GM19467 (cell line): ENCODE results near the gene UBC.
A peak's percentile ranks its signal among the peaks of the same experiment; 100 is the strongest.
"Not testable (repeated sequence)": the region's sequence is repeated elsewhere in the genome, so short reads cannot be mapped to it uniquely, and the experiment has no call there.

Source experiments
- ATAC-seq: cut with Tn5 transposase; IDR thresholded peaks from one replicate; pipeline ENCODE4 v1.9.1; 2021; ENCODE audit warnings: mild to moderate bottlenecking, moderate library complexity; ENCODE audit not compliant: unreplicated experiment

UBC gene

DNA sequence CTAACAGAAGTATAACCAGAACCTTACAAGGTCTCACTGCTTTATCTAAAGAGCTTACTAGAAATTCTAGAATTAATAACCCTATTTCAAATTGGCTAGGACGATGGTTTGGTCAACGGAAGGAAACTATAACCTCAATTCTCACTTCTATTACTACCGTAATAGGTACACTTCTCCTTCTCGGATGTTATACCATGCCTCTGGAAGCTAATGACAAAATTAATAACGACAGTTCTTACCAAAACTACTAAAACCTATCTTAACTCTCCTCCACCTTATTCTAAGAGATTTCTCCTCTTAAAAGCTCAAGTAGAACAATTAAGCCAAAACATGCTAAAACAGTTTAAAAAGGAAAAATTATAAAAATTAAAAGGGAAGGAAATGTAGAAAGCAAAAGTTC, 23.7 kb upstream of the UBC start:
- no peak for ATAC-seq

DNA sequence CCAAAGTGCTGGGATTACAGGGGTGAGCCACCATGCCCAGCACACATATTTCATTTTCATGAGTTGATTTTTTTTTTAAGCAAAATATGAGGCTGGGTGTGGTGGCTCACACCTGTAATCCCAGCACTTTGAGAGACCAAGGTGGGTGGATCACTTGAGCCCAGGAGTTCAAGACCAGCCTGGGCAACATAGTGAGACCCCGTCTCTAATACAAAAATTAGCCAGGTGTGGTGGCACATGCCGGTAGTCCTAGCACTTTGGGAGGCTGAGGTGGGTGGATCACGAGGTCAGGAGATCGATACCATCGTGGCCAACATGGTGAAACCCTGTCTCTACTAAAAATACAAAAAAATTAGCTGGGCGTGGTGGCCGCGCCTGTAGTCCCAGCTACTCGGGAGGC, 17.1 kb upstream of the UBC start:
- ATAC-seq: not testable (repeated sequence)

DNA sequence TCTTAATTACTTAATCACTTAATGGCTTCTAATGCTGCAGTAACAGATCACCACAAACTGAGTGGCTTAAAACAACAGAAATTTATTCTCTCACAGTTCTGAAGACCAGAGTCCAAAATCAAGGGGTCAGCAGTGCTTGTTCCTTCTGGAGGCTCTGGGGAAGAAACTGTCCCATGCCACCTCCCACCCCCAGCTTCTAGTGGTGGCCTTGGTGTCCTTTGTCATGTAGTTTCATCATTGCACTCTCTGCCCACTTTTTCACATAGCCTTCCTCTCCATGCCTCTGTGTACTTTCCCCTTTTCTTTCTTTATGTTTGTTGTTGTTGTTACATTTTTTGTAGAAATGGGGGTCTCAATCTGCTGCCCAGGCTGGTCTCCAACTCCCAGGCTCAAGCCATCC, 16.1 kb upstream of the UBC start:
- ATAC-seq: no peak

DNA sequence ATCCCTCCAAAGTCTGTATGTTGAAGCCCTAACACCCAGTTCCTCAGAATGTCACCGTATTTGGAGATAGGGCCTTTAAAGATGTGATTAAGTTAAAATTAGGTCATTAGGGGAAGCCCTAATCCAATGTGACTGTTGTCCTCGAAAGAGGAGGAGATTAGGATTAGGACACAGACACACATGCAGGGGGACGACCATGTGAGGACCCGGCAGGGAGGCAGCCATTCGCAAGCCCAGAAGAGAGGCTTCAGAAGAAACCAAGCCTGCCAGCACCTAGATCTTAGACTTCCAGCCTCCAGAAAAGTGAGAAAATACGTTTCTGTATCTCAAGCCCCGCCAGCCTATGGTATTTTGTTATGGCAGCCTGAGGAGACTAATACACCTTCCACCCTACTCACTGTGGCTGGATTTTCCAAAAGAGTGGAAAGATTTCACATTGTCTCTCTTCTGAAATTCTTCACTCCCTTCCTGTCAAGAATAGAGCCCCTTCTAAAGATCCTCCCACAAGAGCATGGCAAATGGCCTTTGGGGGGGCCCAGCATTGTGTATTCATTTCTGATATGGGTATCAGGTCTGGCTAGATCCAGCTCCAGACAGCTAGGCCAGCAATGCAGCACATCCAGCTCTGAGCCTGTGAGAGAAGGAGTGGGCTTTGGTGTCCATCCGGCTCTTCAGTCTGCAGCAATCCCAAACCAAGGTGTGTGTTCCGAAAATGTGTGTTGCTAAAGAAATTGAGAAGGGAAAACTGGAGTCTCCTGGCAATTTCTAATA, 15.4 kb upstream of the UBC start:
- no peak for ATAC-seq

DNA sequence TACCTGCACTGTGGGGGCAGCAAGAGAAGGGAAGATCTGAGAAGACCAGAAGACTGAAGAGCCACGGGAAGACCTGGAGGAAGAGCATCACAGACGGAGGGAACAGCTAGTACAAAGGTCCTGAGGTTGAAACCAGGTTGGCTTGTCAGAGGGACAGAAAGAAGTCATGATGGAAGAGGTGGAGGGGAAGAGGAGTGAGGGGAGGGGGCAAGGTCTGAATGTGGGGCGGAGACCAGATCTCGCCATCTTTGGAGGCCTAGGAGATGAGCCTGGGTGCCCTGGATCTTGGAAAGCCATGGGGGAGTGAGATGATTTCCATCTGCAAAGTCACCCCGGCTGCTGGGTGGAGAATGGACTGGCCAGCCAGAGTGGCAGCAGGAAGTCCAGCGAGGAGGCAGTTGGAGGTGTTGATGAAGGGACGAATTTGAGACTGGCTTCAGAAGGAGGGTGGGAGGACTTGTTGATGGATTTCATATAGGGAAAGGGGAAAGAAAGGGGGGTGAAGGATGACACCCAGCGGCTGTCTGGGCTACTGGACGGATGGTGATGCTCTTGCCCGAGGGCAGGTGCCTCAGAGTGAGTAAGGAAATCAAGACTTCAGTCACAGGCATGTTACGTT, 14.6 kb upstream of the UBC start:
- ATAC-seq: no peak

DNA sequence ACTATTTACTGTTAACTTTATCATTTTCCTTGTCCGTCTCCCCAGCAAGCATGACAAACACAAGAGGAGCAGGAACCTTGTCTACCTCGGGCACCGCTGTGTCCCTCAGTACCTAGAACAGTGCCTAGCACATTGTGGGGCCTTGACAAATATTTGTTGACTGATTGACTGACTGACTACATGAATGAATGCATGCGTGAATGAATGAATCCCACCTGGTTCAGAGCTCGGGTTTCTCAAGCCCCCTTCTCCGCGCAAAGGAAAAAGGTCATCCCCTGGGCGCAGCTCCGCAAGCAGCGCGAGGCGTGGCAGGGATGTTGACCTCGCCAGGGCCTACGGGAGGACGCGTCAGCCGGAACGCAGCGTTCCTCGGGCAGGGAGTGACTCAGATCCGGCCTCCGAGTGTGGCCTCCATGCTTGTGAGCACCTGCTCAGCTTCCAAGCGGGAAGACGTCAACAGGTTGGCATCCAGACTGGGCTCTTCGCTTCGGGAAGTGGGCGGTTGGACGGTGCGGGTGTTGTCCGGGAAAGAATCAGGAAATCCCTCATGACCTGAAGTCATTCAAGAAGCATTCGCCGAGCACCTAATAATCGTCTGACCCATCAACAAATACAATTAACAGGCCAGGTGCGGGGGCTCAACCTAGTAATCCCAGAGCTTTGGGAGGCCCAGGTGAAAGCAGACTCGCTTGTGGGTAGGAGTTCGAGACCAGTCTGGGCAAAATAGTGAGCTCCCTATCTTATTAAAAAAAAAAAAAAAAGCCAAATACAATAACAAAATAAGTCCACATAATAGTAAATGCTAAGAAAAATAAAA, 13.9 kb upstream of the UBC start:
- peak; percentile 21 for ATAC-seq

DNA sequence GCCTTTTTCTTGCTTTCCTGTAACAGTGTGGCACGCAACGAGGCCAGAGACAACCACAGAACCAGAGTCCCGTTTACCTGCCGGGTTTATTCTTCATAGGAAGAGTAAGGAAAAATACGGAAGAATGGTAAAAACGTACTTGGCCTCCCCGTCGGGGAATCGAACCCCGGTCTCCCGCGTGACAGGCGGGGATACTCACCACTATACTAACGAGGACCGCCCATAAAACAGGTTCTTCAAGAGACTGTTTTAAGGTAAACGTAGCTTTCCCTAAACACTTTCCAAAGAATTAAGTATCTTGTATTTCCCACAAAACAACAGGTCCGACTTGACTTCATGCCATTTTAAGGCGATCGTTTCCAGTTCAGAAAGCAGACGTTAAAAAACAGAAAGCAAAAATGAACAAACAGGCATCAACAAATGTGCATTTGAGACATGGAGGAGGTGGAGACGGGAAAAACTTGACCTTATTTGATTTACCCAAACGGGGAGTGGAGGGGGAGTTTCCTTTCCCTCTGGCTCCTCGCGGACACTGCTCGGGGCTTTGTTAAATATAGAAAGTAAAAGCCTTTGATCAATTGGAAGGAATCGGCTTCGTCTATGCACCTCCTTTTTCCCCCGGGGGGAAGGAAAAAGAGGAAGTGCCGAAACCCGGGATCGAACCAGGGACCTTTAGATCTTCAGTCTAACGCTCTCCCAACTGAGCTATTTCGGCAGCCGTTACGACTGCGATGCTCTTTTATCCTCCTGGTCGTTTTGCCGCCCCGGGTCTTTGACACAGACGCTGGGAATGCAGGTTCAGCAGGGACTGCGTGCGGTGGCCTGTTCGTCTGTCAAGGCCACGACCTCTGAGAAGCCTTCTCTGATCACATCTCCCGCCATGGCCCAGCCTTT, 13.0 kb upstream of the UBC start:
- peak; percentile 65 for ATAC-seq

DNA sequence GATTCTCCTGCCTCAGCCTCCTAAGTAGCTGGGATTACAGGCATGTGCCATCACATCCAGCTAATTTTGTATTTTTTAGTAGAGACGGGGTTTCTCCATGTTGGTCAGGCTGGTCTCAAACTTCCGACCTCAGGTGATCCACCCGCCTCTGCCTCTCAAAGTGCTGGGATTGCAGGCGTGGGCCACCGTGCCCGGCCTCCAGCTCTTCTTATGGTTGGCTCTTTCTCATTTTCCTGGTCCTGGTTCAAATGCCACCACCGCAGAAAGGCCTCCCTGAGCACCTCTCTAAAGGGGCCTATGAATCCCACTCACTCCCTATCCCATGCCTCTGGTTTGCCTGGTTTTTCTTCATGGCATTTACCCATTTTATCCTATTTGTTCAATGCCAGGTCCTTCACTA, 11.3 kb upstream of the UBC start:
- ATAC-seq: not testable (repeated sequence)

DNA sequence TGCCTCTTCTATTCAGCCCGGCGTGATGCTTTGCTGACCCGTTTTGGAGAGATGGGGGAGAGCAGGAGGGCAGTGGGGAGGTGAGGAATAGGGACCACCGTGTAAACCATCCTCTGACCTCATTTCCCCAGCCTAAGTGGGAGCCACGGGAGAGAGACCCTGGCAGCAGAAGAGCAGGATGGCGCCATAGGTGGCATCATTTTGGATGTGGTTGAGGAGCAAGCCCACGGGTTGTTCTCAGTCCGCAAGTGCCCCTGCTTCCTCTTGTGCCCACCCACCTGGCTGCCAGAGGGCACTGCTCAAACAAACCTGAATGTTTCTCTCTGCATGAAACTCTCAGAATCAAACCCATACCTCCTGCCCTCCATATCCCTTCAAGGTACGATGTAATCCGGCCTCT, 10.7 kb upstream of the UBC start:
- ATAC-seq: no peak

DNA sequence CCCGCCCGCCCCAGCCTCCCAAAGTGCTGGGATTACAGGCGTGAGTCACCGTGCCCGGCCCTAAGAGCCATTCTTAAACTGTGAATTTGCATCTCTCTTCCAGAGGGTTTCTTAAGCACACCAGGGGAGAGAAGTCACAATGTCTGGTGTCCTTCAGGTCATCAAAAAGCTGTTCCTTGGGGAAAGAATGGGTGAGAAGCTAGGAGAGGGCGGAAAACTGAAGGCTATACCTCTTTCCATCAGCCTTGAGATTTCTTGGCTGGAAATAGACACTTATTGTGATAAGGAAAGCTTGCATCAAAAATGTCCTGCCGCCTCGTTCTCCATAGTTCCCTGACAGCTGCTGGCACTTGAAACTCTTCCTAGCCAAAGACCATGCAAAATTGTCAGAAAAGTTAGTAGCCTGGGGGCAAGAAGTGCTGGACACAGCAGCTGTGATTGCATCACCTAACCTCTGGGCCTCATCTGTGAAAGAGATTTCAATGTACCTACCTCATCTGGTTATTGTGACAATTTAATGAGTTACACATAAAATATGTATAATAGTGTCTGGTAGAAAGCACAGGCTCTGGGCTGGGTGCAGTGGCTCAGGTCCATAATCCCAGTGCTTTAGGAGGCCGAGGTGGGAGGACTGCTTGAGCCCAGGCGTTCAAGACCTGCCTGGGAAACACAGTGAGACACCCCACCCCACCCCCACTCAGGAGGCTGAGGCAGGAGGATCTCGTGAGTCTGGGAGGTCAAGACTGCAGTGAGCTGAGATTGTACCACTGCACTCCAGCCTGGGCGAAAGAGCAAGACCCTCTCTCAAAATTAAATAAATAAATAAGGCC, 9.7 kb upstream of the UBC start:
- no peak for ATAC-seq

DNA sequence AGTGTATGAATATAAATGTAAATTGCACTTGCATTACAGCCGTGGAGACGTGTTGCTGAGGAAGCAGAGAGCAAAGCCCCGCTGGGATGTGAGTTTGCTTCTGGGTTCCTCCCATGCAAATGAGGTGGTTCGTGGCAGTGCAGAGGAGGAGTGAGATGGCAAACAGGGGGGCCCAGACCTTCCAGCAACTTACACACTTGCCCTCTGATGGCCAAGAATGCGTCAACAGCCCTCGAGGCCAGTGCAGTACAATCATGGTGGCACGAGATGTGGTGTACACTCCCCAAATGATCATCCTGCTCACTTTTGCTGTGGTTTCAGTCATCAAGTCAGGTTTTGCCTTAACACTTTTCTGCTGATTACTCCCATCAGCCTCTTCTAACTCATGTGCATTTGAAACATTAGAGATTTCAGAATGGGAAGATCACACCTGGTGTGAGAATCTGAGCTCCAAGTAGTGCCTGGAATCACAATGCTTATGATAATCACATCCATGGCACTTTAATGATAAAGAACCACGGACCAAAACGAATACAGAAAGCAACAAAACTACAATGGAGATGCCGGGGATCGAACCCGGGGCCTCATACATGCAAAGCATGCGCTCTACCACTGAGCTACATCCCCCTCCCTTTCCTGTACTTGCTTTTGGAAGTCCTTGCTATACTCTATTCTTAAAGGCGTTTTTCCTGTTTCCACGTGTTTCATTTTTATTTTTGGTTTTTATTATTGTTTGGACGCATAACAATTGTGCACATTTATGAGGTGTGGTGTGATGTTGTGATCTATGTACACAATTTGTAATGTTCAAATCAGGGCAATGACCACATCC, 7.0 kb upstream of the UBC start:
- peak; percentile 42 for ATAC-seq

DNA sequence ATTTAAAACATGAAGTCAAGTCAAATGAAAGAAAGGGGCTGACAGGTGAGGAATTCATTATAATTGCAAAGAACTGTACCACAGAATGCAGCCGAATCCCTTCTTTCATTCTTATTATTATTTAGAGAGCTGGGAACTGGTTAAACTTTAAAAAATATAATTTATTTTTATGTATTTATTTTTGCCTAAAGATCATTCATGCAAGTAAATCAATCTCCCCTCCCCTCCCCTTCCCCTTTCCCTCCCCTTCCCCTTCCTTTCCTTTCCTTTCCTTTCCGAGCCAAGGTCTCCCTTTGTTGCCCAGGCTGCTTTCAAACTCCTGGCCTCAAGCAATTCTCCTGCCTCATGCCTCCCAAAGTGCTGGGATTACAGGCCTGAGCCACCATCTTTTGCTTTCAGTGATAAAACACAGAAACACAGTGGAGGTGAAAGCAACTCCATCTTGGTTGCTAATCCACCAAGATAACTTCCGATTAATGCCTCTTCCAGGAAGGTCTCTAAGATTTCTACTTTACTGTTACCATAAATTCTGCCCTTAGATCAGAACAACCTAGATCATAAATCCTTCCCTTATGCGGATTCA, 6.0 kb upstream of the UBC start:
- ATAC-seq: no peak

DNA sequence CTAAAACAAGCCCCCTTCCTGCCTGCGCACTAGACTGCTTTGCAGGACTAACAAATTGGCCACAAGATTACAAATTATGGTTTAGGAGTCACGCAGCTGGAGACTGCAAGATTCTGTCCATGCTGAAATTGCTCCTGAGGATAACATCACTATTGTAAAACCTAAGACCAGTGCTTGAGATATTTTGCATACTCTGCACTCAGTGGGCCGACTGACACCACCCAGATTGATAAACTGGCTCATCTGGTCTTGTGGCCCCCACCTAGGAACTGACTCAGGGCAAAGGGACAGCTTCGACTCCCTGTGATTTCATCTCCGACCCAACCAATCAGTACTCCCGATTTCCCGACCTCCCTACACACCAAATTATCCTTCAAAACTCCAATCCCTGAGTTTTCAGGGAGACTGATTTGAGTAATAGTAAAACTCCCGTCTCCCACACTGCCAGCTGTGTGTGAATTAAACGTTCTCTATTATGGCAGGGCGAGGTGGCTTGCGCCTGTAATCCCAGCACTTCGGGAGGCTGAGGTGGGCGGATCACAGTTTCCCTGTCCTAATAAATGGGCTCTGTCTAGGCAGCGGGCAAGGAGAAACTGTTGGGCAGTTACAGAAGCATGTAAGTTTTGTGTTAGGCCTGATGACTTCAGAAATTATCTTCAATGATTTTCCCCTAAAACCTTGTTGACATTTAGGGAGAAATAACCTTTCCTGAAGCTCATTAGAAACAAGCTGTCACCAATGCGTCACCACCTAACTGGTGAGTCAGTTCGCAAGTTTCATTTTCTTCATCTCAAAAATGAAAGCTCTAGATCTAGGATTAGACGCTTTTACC, 5.3 kb upstream of the UBC start:
- no peak for ATAC-seq

DNA sequence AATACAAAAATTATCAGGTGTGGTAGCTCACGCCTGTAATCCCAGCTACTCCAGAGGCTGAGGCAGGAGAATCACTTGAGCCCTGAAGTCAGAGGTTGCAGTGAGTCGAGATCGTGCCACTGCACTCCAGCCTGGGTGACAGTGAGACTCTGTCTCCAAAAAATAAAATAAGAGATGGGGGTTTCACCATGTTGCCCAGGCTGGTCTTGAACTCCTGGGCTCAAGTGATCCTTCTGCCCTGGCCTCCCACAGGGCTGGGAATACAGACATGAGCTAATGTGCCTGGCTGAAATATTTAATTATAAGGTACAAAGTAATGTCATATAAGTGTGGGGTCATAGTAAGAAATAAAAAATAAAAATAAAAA, 4.2 kb upstream of the UBC start:
- ATAC-seq: not testable (repeated sequence)

DNA sequence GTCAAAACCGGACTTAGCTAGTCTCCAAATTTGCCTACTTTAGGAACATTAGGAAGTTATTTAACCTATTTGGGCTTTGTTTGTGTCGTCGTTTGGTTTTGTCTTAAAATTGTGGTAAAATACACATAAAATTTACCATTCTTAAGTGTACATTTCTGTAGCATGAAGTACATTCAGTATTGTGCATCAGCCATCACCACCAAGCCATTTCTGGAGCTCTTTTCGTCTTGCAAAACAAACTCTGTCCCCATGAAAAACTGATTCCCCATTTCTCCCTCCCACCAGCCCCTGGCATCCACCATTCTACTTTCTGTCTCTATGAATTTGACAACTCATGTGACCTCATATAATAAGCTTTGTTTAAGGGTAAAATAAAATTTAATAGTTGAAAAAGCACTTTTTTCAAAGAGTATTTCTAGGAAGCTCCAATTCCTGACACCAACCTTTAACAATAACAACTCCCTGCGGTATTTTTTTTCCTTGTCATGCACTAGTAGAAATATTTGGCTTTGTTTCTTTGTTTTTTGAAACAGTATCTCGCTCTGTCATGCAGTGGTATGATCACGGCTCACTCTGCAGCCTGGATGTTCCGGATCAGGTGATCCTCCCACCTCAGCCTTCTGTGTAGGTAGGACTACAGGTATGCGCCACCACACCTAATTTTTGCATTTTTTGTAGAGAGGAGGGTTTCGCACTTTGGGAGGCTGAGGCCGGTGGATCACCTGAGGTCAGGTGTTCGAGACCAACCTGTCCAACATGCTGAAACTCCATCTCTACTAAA, 3.6 kb upstream of the UBC start:
- no peak for ATAC-seq

DNA sequence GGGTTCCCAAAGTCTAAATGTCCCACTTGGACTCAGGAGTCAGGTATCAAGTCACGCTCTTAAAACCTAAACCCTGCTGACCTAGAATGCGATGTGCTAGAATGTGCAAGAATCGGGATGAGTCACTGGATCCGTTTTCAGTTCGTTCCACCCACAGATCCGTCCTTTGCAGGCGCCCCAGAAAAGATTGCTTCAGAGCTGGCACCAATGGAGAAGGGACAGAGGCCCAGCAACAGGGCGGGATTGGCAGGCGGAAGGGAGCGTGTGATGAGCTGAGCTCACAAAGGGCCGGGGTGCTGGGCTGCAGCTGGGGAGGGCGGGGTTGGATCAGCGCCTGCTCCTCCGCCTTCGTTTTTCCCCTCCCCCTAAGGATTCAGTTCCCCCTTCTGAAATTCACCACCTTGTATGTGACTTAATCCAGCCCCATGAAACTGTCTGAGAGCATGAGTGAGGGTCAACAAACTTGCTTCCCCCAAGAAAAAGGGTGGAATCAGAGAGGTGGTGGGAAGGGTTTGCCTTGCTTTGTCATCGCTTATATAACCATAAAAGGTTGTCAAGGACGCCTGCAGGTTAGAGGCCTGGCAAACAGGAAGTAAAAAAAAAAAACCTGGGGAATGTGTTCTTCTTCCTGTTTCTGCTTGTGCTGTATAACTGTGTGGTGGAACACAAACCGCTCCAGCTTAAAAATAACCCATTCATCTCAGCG, 2.8 kb upstream of the UBC start:
- peak; percentile 46 for ATAC-seq
